22Rv1 (cell line): Measurements from ENCODE around the gene SVOPL.

Experiments used
- H3K27ac ChIP-seq: fragments of 450-650 bp; 2 replicates; pipeline ENCODE4 v1.5.1; 2017
- CTCF ChIP-seq: fragments of 450-650 bp; IDR thresholded peaks from 2 replicates; pipeline ENCODE4 v1.5.1; 2017; ENCODE audit warnings: mild to moderate bottlenecking
- ZFX ChIP-seq: fragments of 450-650 bp; IDR thresholded peaks from 2 replicates; pipeline ENCODE4 v1.6.1; 2017; ENCODE audit warnings: antibody characterized with exemption, borderline replicate concordance

The SVOPL gene

DNA sequence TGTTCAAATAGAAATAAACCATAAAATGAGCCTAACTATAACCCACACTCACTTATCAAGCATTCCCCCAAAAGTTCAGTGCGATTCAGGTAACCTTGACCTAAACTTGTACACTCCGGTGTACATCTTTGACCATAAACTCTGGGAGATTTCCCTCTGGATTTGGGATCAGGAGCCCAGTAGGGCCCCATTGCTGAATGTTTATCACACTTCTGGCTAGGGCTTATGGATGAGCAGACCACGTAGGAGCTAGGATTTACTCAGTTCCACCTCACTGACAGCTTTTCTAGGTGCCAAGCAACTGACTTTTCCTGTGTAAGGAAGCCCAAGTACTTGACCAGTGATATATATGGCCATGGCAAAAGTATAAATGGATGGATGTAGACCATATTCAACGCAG, 113.7 kb downstream of the SVOPL start:
- H3K27ac ChIP-seq: no peak overlapping the region
- TF ChIP-seq CTCF: no peak
- no peak for TF ChIP-seq ZFX

GRCh38 chr7:138585283-138585993, 115.7 kb downstream of the SVOPL start:
- no peak overlapping the region for H3K27ac ChIP-seq
- no peak for TF ChIP-seq ZFX
- TF ChIP-seq CTCF: no peak

DNA sequence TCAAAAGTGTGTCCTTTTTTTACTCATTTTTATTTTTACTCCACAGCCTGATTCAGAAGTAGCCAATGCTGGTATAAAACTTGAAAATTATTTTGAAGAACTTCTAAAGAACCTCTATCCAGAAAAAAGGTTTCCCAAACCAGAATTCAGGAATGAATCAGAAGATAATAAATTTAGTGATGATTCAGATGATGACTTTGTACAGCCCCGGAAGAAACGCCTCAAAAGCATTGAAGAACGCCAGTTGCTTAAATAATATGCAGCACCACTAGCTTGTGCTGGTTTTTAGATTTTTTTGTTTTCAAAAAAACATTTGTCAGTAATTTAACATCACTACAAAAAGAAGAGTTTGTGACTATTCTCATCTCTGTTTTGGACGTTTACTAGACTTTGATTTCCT, 116.5 kb downstream of the SVOPL start:
- no peak overlapping the region for H3K27ac ChIP-seq
- TF ChIP-seq ZFX (no peak), CTCF (no peak)

DNA sequence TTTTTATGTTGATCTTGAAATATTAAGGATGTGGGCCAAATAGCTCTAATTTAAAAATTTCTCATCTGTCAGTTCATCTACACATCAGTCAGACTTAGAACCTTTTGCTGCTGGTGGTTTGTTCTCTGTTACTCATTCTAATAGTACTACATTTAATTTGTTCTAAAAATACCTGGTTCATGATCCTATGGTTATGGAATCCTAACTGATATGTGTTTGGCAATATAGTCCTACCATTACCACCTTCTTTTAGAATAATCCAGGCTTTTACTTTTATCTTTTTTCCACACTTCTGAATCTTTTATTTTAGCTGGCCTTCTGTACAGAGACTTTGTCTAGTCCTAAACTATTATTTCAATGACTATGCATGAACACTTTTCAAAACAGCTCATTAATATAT, 116.9 kb downstream of the SVOPL start:
- H3K27ac ChIP-seq: no peak overlapping the region
- TF ChIP-seq CTCF: no peak
- no peak for TF ChIP-seq ZFX

DNA sequence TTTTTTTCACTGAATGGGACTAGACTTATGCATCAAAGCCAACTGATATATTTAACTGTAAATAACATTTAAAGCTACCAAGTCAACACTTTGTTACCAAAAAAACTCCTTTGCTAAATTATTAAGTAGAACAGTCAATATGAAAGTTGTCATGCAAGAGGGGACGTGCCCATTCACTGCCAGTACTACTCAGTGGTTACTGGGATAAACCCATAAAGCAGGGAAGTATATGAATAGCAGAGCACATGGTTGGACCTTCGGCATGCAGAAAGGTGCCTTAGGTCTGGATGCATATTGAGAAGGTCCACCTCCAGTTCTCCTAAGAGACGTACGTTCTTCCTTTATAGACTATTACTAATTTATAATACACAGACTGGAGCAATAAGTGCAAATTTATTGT, 120.1 kb downstream of the SVOPL start:
- TF ChIP-seq ZFX (no peak), CTCF (no peak)

GRCh38 chr7:138579671-138580070, 121.5 kb downstream of the SVOPL start:
- H3K27ac ChIP-seq: no peak overlapping the region
- no peak for TF ChIP-seq ZFX
- TF ChIP-seq CTCF: no peak

More for the DNA sequence above, 120.1 kb downstream of the SVOPL start:
- no peak overlapping the region for H3K27ac ChIP-seq

- no peak overlapping the region for H3K27ac ChIP-seq
- TF ChIP-seq CTCF (no peak), ZFX (no peak)
Observed at GRCh38 chr7:138579136-138579535, 122.0 kb downstream of the SVOPL start.
